Inflammatory macrophage treated with lipopolysaccharide for 1 hour (primary cell): Measurements from ENCODE around the gene SMAP1.

ENCODE experiments used
- DNase-seq, 2 donors: peaks; one replicate each; pipeline ENCODE4 v3.0.0-alpha.2; 2020 to 2022

Gene SMAP1

DNA sequence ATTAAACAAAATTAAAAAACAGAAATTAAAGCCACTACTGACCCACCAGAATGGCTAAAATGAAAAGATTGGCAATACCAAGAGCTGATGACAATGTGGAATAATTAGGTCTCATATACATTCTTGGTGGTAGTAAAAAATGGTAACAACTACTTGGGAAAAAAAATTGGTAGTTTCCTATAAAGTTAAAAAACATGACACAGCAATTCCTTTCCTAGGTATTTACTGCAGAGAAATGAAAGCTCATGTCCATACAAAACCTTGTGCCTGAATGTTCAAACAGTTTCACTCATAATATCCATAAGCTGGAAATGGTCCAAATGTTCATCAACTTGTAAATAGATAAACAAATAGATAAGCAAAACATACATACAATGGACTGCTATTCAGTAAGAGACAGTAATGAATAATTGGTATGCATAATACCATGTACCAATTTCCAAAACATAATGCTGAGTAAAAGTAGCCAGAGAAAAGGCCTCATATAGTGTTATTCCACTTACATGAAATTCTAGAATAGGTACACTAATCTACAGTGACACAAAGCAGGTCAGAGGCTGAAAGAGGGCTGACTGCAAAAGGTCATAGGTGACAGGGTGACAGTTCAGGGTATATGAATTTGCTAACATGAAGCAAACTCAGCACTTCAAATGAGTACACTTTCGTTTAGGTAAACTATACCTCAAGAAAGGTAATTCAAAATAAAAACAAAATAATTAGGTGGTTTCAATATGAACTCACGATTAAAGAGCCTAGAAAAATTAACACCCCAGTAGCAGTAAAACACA is 236.2 kb downstream of the SMAP1 start:
- DNase-seq = no peak

DNA sequence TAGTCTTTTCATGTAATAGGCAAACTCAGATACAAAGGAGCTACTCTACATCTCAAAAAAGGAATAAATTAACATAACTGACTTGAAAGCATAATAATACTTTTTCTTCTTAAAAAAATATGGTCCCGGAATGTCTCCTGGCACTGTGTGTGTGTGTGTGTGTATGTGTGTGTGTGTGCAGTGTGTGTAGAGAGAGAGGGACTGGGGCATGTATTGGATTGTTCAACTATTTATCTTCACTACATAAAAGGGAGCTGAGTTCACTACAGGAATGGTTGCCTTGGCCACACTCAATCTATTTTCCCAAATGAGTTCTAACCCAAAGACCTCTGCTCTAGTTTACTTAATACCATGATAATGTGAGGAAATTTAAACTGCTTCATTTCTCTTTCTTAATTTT is 238.1 kb downstream of the SMAP1 start:
- DNase-seq = no peak
